Keratinocyte (primary cell): ENCODE results near the gene SCUBE2.

ENCODE experiments used
- CTCF ChIP-seq, 3 experiments: IDR thresholded peaks in 1 of 3; conservative IDR thresholded peaks in 1 of 3; optimal IDR thresholded peaks in 1 of 3; 2 replicates in 2 of 3; 3 replicates in 1 of 3; pipeline versions ENCODE3 to v1.5.1; 2011; ENCODE audit warnings: low read length in 3 of 3, mild to moderate bottlenecking in 3 of 3, moderate library complexity in 2 of 3, control low read depth in 1 of 3, inconsistent platforms in 1 of 3; ENCODE audit not compliant: insufficient read depth in 2 of 3; ENCODE audit errors: extremely low read depth in 1 of 3
- EZH2 ChIP-seq: IDR thresholded peaks from one replicate; pipeline ENCODE4 v1.6.1; 2012; ENCODE audit warnings: inconsistent platforms, mild to moderate bottlenecking, low read length, moderate library complexity

DNA sequence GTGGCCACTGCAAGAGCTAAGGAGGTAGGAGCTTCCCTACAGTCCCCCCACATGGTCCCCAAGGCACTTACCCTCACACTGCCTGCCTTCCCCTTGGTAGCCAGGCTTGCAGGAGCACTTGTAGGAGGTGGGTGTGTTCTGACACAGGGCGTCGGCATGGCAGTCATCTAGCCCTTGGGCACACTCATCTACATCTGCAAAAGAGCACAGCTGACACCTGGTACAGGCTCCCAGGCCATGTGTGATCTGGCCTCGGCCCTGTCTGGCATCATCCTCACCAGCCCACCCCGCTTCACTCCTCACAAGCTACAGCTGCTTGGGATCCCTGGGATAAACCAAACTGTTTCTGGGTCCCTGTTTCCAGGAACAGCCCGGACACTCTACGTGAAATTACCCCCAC lies 1.8 kb downstream of the SCUBE2 start:
- TF ChIP-seq EZH2 (no peak), CTCF (optimal IDR thresholded peaks at IDR 0.05 in 1 of 3, IDR thresholded peaks at IDR 0.05 in 1 of 3, conservative IDR thresholded peaks at IDR 0.05 in 1 of 3; ENCODE audit: extremely low read depth in 1 of 3, insufficient read depth in 2 of 3, low read length in 3 of 3) (no peak)
